Motor neuron (in vitro differentiated cells): ENCODE measurements around the gene TMEM121. TPM values are rescaled to one million over a fixed set of nuclear protein-coding genes. Genes with fewer than 3 reads are reported as not detected.

Experiments used
- ATAC-seq, 8 experiments: fragments of 200-7000 bp; cut with Tn5 transposase; replicated peaks in 6 of 8; 2 replicates each; pipeline ENCODE4 v1.8.0; 2021; ENCODE audit warnings: mild to moderate bottlenecking in 8 of 8, moderate library complexity in 8 of 8
- H3K27ac ChIP-seq, 2 donors: fragments of 250-450 bp; sonication (Bioruptor Pico); 2 replicates each; pipeline ENCODE4 v1.9.0; 2021; ENCODE audit warnings: antibody characterized with exemption in 2 of 2, mild to moderate bottlenecking in 2 of 2, moderate library complexity in 1 of 2
- H3K4me1 ChIP-seq, 2 donors: fragments of 250-450 bp; sonication (Bioruptor Pico); replicated peaks in 1 of 2; 2 replicates each; pipeline ENCODE4 v1.6.1; 2021; ENCODE audit warnings: antibody characterized with exemption in 2 of 2, mild to moderate bottlenecking in 2 of 2, moderate library complexity in 1 of 2
- H3K4me3 ChIP-seq, 5 donors: fragments of 250-450 bp; sonication (Bioruptor Pico); 2 replicates each; pipeline ENCODE4 v1.9.0; 2021; ENCODE audit warnings: antibody characterized with exemption in 5 of 5, mild to moderate bottlenecking in 5 of 5, moderate library complexity in 4 of 5
- WGBS, 10 experiments: fragments of 450-650 bp; shearing (Covaris generic); methylation state at CpG; one replicate each; pipeline ENCODE4 v1.0.0; 2022; 5-methylcytosine and 5-hydroxymethylcytosine counted together
- in situ Hi-C, 9 experiments: fragments of 400-800 bp; cut with MboI; loops; one replicate each; pipeline ENCODE4 v1.15.0; 2021; ENCODE audit warnings: low sequenced_read_pairs in 9 of 9, low pct_unique_long_range_greater_than_20kb in 2 of 9; ENCODE audit not compliant: unreplicated experiment in 9 of 9
- total RNA-seq, 8 experiments: library from RNA; unstranded; fragments of 300-600 nt; gene quantifications; 2 replicates each; pipeline versions ENCODE4 v1.2.3 to v1.2.4, GENCODE V29; 2022

The TMEM121 gene
- total RNA-seq: 1 to 10 TPM in 7 of 8 experiments, under 1 TPM in 1; 0.97 to 7.1 (median 3.0) TPM

DNA sequence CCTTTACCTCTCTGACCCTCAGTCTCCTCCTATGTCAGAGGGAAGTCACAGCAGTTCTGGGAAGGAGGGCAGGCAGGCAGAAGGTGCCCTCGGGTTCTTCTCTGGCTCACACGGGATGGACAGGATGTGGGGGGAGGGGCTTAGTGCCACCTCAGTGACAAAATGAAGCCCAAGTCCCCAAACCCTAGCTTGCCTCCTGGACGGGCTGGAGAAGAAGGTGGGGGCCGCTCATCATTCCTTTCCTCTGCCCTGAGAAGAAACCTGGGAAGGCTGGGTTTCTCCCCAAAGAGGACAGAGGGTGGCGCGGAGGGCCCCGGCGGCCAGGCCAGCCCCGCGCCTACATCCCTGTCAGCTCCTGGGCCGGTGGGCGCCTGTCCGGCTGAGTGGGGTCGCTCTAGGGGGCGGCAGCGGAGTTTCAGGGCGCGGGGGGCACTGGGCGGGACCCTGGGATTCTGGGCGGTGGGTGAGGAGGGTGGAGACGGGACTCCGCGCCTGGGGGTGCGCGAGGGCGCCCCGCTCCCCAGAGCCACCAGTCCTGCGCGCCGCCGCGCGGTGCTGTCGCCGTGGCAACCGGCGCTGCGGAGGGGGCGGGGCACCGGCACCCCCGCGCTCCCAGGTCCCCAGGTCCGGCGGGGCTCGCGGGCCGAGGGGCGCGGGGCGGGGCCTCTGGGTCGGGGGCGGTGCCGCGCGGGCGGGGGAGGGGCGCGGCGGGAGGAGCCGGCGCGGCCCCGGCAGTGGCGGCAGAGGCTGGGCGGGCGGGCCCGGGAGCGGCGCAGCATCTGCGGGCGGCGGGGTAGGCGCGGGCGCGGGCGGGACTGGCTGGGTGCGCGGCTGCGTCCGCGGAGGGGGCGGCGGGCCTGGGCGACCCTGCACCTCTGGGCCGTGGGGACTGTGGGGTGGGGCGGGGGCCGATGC, at the start of gene TMEM121:
TSS of gene TMEM121 (plus strand) at position 723 of the 915 bp plus-strand sequence. CDS start 2,252 bp downstream, outside the sequence.
- H3K4me1 ChIP-seq: peaks cover 0 to 13% of the 10 kb centered on the region in 2 donors
- peak within 1 kb of the TSS; percentile 43 to 80 (median 52) for H3K4me3 ChIP-seq
- peak; percentile 18 to 78 (median 68) for ATAC-seq
- H3K27ac ChIP-seq: no peak within 1 kb of the TSS
- 0 to 49% (median 6%) methylated on average over 1 to 7 of the region's 88 CpGs; no CpG with 5 or more reads in 5 of the 10 experiments for WGBS, 10 experiments
- in situ Hi-C loops: loop anchor here in 1 of 9 experiments (25.0 kb wide), 1 partner anchor 486 kb away; no protein-coding TSS in a partner anchor

DNA sequence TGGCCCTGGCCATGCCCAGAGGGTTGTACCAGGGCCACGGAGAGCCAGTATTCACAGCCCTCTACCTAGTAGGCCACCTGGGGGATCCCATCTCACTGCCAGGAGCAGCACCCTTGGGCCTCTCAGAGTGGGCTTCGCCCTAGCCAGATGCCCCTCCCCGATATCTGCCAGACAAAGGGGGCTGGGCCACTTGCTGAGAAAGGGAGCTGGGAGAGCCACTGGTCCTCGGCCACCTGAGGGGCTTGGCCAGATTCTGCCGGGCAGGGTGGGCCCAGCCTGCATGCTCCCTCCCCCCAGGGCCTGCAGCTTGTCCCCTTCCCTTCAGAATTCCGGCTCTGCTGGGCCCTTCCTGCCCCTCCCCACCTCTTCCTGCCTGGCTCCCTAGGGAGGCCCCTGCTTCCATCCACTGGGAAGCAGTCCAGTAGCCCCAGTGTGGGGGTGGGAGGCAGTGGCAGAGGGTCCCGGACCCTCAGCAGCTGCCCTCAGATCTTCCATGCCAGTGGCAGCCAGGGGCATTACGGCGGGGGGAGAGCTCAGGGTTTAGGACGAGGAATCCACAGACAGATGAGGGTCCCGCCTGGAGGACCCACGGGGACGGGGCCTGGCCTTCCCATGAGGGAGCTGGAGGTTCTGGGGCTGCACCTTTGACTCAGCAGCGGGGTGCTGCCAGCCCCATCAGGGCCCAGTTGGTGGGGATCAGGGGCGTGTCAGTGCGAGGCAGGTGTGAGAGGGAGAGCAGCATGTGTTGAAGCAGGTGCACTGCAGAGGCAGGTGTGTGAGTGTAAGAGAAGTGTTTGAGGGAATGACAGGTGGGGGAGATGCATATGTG, 49.3 kb upstream of the TMEM121 start:
- WGBS, 10 experiments: 48 to 73% (median 58%) methylated on average over 1 to 7 of the region's 16 CpGs; no CpG with 5 or more reads in 6 of the 10 experiments
- Histone ChIP-seq H3K27ac (no peak overlapping the region), H3K4me1 (peaks cover 48 to 60% of the 10 kb centered on the region in 2 donors), H3K4me3 (peak overlapping the region in 4 of 5 donors; percentile 67 to 98 (median 73))
- in situ Hi-C loops: no loop called here
- ATAC-seq: no peak

- 7% methylated on average over 8 of the region's 56 CpGs; no CpG with 5 or more reads in 9 of the 10 experiments for WGBS, 10 experiments
- H3K4me1 ChIP-seq: peaks cover 49 to 60% of the 10 kb centered on the region in 2 donors
- H3K27ac ChIP-seq: no peak overlapping the region
- H3K4me3 ChIP-seq: no peak overlapping the region
- no peak for ATAC-seq
- in situ Hi-C loops: no loop called here
Measured at GRCh38 chr14:105477660-105478397, 48.6 kb upstream of the TMEM121 start.

GRCh38 chr14:105478398-105479251, 47.8 kb upstream of the TMEM121 start:
- Histone ChIP-seq H3K27ac (no peak overlapping the region), H3K4me1 (peaks cover 43 to 60% of the 10 kb centered on the region in 2 donors), H3K4me3 (no peak overlapping the region)
- ATAC-seq: no peak
- in situ Hi-C loops: no loop called here
- no CpG with 5 or more reads among the region's 81 CpGs for WGBS, 10 experiments

- Histone ChIP-seq H3K4me1 (peaks cover 41 to 66% of the 10 kb centered on the region in 2 donors), H3K27ac (no peak overlapping the region), H3K4me3 (no peak overlapping the region)
- in situ Hi-C loops: no loop called here
- 50 to 70% (median 70%) methylated on average over 2 to 6 of the region's 34 CpGs; no CpG with 5 or more reads in 7 of the 10 experiments for WGBS, 10 experiments
- ATAC-seq: no peak
Measured at GRCh38 chr14:105479431-105480158, 46.8 kb upstream of the TMEM121 start.

GRCh38 chr14:105480199-105480746, 46.1 kb upstream of the TMEM121 start:
- 74% methylated on average over 5 of the region's 15 CpGs; no CpG with 5 or more reads in 9 of the 10 experiments for WGBS, 10 experiments
- peaks cover 41 to 73% of the 10 kb centered on the region in 2 donors for H3K4me1 ChIP-seq
- no peak overlapping the region for H3K27ac ChIP-seq
- in situ Hi-C loops: no loop called here
- H3K4me3 ChIP-seq: no peak overlapping the region
- no peak for ATAC-seq

- in situ Hi-C loops: no loop called here
- peaks cover 38 to 77% of the 10 kb centered on the region in 2 donors for H3K4me1 ChIP-seq
- H3K4me3 ChIP-seq: peak overlapping the region in 2 of 5 donors; percentile 3 to 5
- H3K27ac ChIP-seq: peak overlapping the region; percentile 18 to 86
- 0 to 44% (median 17%) methylated on average over 1 to 5 of the region's 35 CpGs; no CpG with 5 or more reads in 6 of the 10 experiments for WGBS, 10 experiments
- ATAC-seq: peak; percentile 39 to 73 (median 70)
Measured at GRCh38 chr14:105480807-105481801, 45.3 kb upstream of the TMEM121 start.

GRCh38 chr14:105481886-105482457, 44.4 kb upstream of the TMEM121 start:
- peak; percentile 40 to 63 (median 57) for ATAC-seq
- Histone ChIP-seq H3K27ac (peak overlapping the region in 1 of 2 donors; percentile 86), H3K4me1 (peaks cover 38 to 75% of the 10 kb centered on the region in 2 donors), H3K4me3 (peak overlapping the region in 1 of 5 donors; percentile 9)
- WGBS, 10 experiments: 0 to 40% (median 0%) methylated on average over 1 to 9 of the region's 18 CpGs; no CpG with 5 or more reads in 5 of the 10 experiments
- in situ Hi-C loops: no loop called here

DNA sequence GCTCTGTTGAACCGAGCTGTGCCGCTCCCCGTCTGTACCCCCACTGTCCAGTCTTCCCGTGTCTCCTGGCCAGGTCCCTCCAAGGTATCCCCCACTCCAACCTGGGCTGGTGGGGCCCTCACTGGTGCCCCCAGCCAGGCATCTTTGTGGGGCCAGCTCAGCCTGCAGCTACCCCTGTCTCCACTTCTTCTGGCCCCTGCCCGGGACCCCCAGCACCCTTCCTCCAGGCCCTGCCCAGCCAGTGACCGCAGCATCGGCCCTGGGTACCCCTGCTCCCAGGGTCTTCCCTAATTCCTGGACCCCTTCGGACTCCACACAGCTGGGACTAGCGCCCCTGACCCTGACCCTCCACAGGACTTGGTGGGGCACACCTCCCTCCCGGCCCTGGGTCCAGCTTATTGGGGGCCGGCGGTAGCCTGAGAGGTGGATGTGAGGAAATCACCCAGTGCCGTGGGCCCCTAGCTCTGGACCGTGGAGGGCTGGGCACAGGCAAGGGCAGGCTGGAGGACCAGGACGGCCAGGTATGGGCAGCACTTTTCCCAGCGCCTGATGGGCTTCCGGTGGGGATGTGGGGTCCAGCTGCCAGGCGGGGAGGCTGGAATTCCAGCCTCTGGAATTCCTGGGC, 43.8 kb upstream of the TMEM121 start:
- peaks cover 37 to 72% of the 10 kb centered on the region in 2 donors for H3K4me1 ChIP-seq
- ATAC-seq: no peak
- no peak overlapping the region for H3K4me3 ChIP-seq
- H3K27ac ChIP-seq: peak overlapping the region in 1 of 2 donors; percentile 86
- WGBS, 10 experiments: 60 to 90% (median 87%) methylated on average over 1 to 3 of the region's 18 CpGs; no CpG with 5 or more reads in 7 of the 10 experiments
- in situ Hi-C loops: no loop called here
